A673 (cell line): Measurements from ENCODE around the gene ICE1. TPM values are rescaled to one million over a fixed set of nuclear protein-coding genes. Genes with fewer than 3 reads are reported as not detected.

Source experiments
- BruUV-seq: library from RNA; stranded (reverse); fragments of 400-500 nt; replicated peaks from 2 replicates; lab custom pipeline; 2021; lab: Mats Ljungman, UMichigan
- CTCF ChIA-PET: fragments of 300-600 bp; sonication (Branson Sonifier 250); formaldehyde crosslinking; loops from one replicate; lab custom pipeline; 2022; ENCODE audit warnings: antibody characterized with exemption; lab: Charles Lee
- POLR2A ChIA-PET: fragments of 300-600 bp; sonication (Branson Sonifier 250); formaldehyde crosslinking; loops from one replicate; lab custom pipeline; 2022; ENCODE audit warnings: antibody characterized with exemption; ENCODE audit not compliant: low non-redundant PET; lab: Charles Lee
- DNase-seq: peaks from one replicate; pipeline ENCODE4 v3.0.0-alpha.2; 2015; ENCODE audit warnings: low spot score
- H3K27ac ChIP-seq: fragments of 200-600 bp; sonication (generic); 2 replicates; pipeline ENCODE4 v1.5.1; 2016; ENCODE audit warnings: mixed run types, low read depth, mild to moderate bottlenecking, mixed read lengths, antibody characterized with exemption, low read length; ENCODE audit not compliant: poor library complexity, severe bottlenecking
- H3K27me3 ChIP-seq: fragments of 200-600 bp; sonication (generic); replicated peaks from 2 replicates; pipeline ENCODE4 v1.6.1; 2017; ENCODE audit warnings: mixed run types, low read depth, mild to moderate bottlenecking, mixed read lengths, antibody characterized with exemption, low read length; ENCODE audit not compliant: insufficient read depth, poor library complexity
- H3K36me3 ChIP-seq: fragments of 200-600 bp; sonication (generic); 2 replicates; pipeline ENCODE4 v1.6.1; 2016; ENCODE audit warnings: mixed run types, mild to moderate bottlenecking, mixed read lengths, antibody characterized with exemption, low read length; ENCODE audit not compliant: insufficient read depth, poor library complexity, severe bottlenecking
- H3K4me1 ChIP-seq: fragments of 200-600 bp; sonication (generic); 2 replicates; pipeline ENCODE4 v1.6.1; 2017; ENCODE audit warnings: mixed run types, mild to moderate bottlenecking, mixed read lengths, antibody characterized with exemption, low read length; ENCODE audit not compliant: insufficient read depth, poor library complexity, severe bottlenecking
- H3K4me3 ChIP-seq: fragments of 200-600 bp; sonication (generic); 2 replicates; pipeline ENCODE4 v1.5.1; 2016; ENCODE audit warnings: low read depth, mixed run types, mild to moderate bottlenecking, mixed read lengths, low read length; ENCODE audit not compliant: poor library complexity, severe bottlenecking
- H3K9me3 ChIP-seq: fragments of 200-600 bp; sonication (generic); 2 replicates; pipeline ENCODE4 v1.6.1; 2016; ENCODE audit warnings: mixed run types, low read depth, mild to moderate bottlenecking, mixed read lengths, antibody characterized with exemption, low read length; ENCODE audit not compliant: poor library complexity, severe bottlenecking
- CTCF ChIP-seq: fragments of 300-800, 200-600 bp; sonication (generic); conservative IDR thresholded peaks from 2 replicates; pipeline ENCODE4 v1.5.1; 2017; ENCODE audit warnings: low read depth, mild to moderate bottlenecking, antibody characterized with exemption, low read length, moderate library complexity, mixed read lengths
- EZH2 ChIP-seq: fragments of 200-600 bp; sonication (generic); IDR thresholded peaks from 2 replicates; pipeline ENCODE4 v1.6.1; 2017; ENCODE audit warnings: borderline replicate concordance, low read depth, mild to moderate bottlenecking, mixed read lengths, antibody characterized with exemption, low read length; ENCODE audit not compliant: poor library complexity, severe bottlenecking
- intact Hi-C: fragments of 100-400 bp; cut with micrococcal nuclease; formaldehyde crosslinking; loops from one replicate; pipeline ENCODE4 v1.10.0; 2022; ENCODE audit not compliant: unreplicated experiment
- total RNA-seq: library from RNA; stranded (reverse); gene quantifications from 2 replicates; pipeline ENCODE4 v1.2.3, GENCODE V29; 2021

ICE1 gene
- total RNA-seq, 1 experiment from 2014 or later, result 37.2 TPM

- H3K9me3 ChIP-seq, result no peaks in the 10 kb centered on the region
- no peaks in the 10 kb centered on the region for H3K4me1 ChIP-seq
- H3K36me3 ChIP-seq, result no peaks in the 10 kb centered on the region
- no peaks in the 10 kb centered on the region for H3K27me3 ChIP-seq
- BruUV-seq, result no TSS peak
- intact Hi-C loops, result no loop called here
- ChIA-PET CTCF (interaction anchor here (0.7 kb wide), 1 partner anchor 278 kb away, joined by 6 read pairs; the partner anchor contains the start of gene ADAMTS16), POLR2A (no interaction called here)
- no peak overlapping the region for H3K4me3 ChIP-seq
- H3K27ac ChIP-seq, result no peak overlapping the region
- TF ChIP-seq EZH2 (no peak), CTCF (no peak)
- DNase-seq, result no peak
Observed at GRCh38 chr5:5418006-5418405, 4.5 kb upstream of the ICE1 start.

- Histone ChIP-seq H3K9me3 (no peaks in the 10 kb centered on the region), H3K27me3 (no peaks in the 10 kb centered on the region), H3K27ac (no peak overlapping the region), H3K4me1 (peaks cover 6% of the 10 kb centered on the region), H3K36me3 (no peaks in the 10 kb centered on the region), H3K4me3 (no peak overlapping the region)
- ChIA-PET CTCF (interaction anchor here (0.6 to 0.7 kb wide), 5 partner anchors 10 to 556 kb away, joined by 3 to 11 read pairs (median 3); no protein-coding TSS in a partner anchor), POLR2A (interaction anchor here (0.7 kb wide), 1 partner anchor 532 kb away, joined by 10 read pairs; no protein-coding TSS in a partner anchor)
- DNase-seq, result no peak
- intact Hi-C loops, result loop anchor here (1.0 kb wide), 3 partner anchors 277 to 550 kb away; no protein-coding TSS in a partner anchor
- no TSS peak for BruUV-seq
- TF ChIP-seq EZH2, result no peak
- no peak for TF ChIP-seq CTCF
Observed at GRCh38 chr5:5418764-5419163, 3.7 kb upstream of the ICE1 start.

GRCh38 chr5:5419291-5420210 lies 2.9 kb upstream of the ICE1 start:
- no peaks in the 10 kb centered on the region for H3K27me3 ChIP-seq
- no peak overlapping the region for H3K4me3 ChIP-seq
- H3K27ac ChIP-seq, result no peak overlapping the region
- ChIA-PET CTCF (interaction anchor here (0.6 to 0.7 kb wide), 5 partner anchors 10 to 557 kb away, joined by 3 to 11 read pairs (median 3); no protein-coding TSS in a partner anchor), POLR2A (interaction anchor here (0.7 kb wide), 1 partner anchor 533 kb away, joined by 10 read pairs; no protein-coding TSS in a partner anchor)
- DNase-seq, result peak; percentile 71
- BruUV-seq, result no TSS peak
- H3K36me3 ChIP-seq, result no peaks in the 10 kb centered on the region
- intact Hi-C loops, result loop anchor here (1.0 kb wide), 3 partner anchors 278 to 551 kb away; no protein-coding TSS in a partner anchor
- no peak for TF ChIP-seq EZH2
- peak; percentile 85 for TF ChIP-seq CTCF
- no peaks in the 10 kb centered on the region for H3K9me3 ChIP-seq
- peaks cover 7% of the 10 kb centered on the region for H3K4me1 ChIP-seq
